HEK293 (cell line): ENCODE results near the gene KIR3DL3.

Experiments used
- CTCF ChIA-PET: fragments of 350-600 bp; formaldehyde crosslinking; extraction: SDS; loops from one replicate; lab custom pipeline; 2021; ENCODE audit warnings: antibody characterized with exemption; lab: Yijun Ruan, JAX
- POLR2A ChIA-PET: fragments of 300-600 bp; formaldehyde crosslinking; extraction: SDS; loops from one replicate; lab custom pipeline; 2020; ENCODE audit warnings: antibody characterized with exemption, inconsistent platforms; lab: Yijun Ruan, JAX
- H3K27ac ChIP-seq: fragments of 200-500 bp; sonication (Bioruptor generic); 2 replicates; pipeline ENCODE4 v1.5.1; 2014; ENCODE audit warnings: low read depth, low read length, control low read depth, inconsistent platforms; ENCODE audit errors: extremely low read depth
- H3K36me3 ChIP-seq, 2 experiments: fragments of 200-500 bp in 1 of 2; sonication (Bioruptor generic) in 1 of 2; 1 replicate in 1 of 2; 2 replicates in 1 of 2; pipeline ENCODE4 v1.5.1; 2014 to 2017; ENCODE audit warnings: inconsistent platforms in 2 of 2, low read length in 2 of 2; ENCODE audit not compliant: control insufficient read depth in 2 of 2, insufficient read depth in 1 of 2
- H3K4me1 ChIP-seq: fragments of 200-500 bp; sonication (Bioruptor generic); 2 replicates; pipeline ENCODE4 v1.5.1; 2014; ENCODE audit warnings: mild to moderate bottlenecking, low read length, inconsistent platforms; ENCODE audit not compliant: control insufficient read depth, insufficient read depth
- H3K4me3 ChIP-seq: 2 replicates; pipeline ENCODE4 v1.5.1; 2011; ENCODE audit warnings: low read depth, mild to moderate bottlenecking, control low read depth, low read length, moderate library complexity
- H3K9me3 ChIP-seq: fragments of 200-500 bp; sonication (Bioruptor generic); 2 replicates; pipeline ENCODE4 v1.5.1; 2014; ENCODE audit warnings: low read depth, low read length, inconsistent platforms; ENCODE audit not compliant: control insufficient read depth, insufficient read depth
- ATF2 ChIP-seq: fragments of 450-650 bp; formaldehyde crosslinking; IDR thresholded peaks from 2 replicates; pipeline ENCODE4 v1.5.1; 2016; ENCODE audit warnings: missing biosample characterization, missing genetic modification characterization, low read depth
- KLF16 ChIP-seq: fragments of 450-650 bp; formaldehyde crosslinking; IDR thresholded peaks from 2 replicates; pipeline ENCODE4 v1.5.1; 2017; ENCODE audit warnings: missing biosample characterization, missing genetic modification characterization
- KLF7 ChIP-seq: fragments of 450-650 bp; formaldehyde crosslinking; IDR thresholded peaks from 2 replicates; pipeline ENCODE4 v1.5.1; 2016; ENCODE audit warnings: missing biosample characterization, missing genetic modification characterization, borderline replicate concordance
- MYNN ChIP-seq: fragments of 450-650 bp; formaldehyde crosslinking; IDR thresholded peaks from 2 replicates; pipeline ENCODE4 v1.5.1; 2016; ENCODE audit warnings: missing biosample characterization, missing genetic modification characterization, borderline replicate concordance
- ZNF10 ChIP-seq: fragments of 450-650 bp; formaldehyde crosslinking; IDR thresholded peaks from 2 replicates; pipeline ENCODE4 v1.5.1; 2017; ENCODE audit warnings: missing biosample characterization, missing genetic modification characterization
- ZNF155 ChIP-seq: fragments of 450-650 bp; formaldehyde crosslinking; IDR thresholded peaks from 2 replicates; pipeline ENCODE4 v1.5.1; 2016; ENCODE audit warnings: missing biosample characterization, missing genetic modification characterization
- ZNF157 ChIP-seq: fragments of 450-650 bp; formaldehyde crosslinking; IDR thresholded peaks from 2 replicates; pipeline ENCODE4 v1.5.1; 2016; ENCODE audit warnings: missing biosample characterization, missing genetic modification characterization
- ZNF16 ChIP-seq: fragments of 450-650 bp; formaldehyde crosslinking; IDR thresholded peaks from 2 replicates; pipeline ENCODE4 v1.5.1; 2016; ENCODE audit warnings: low read depth, missing biosample characterization, missing genetic modification characterization
- ZNF239 ChIP-seq: fragments of 450-650 bp; formaldehyde crosslinking; IDR thresholded peaks from 2 replicates; pipeline ENCODE4 v1.5.1; 2016; ENCODE audit warnings: missing biosample characterization, missing genetic modification characterization
- ZNF24 ChIP-seq: fragments of 450-650 bp; formaldehyde crosslinking; IDR thresholded peaks from 2 replicates; pipeline ENCODE4 v1.5.1; 2016; ENCODE audit warnings: missing biosample characterization, missing genetic modification characterization
- ZNF26 ChIP-seq: fragments of 450-650 bp; formaldehyde crosslinking; IDR thresholded peaks from 2 replicates; pipeline ENCODE4 v1.5.1; 2016; ENCODE audit warnings: missing biosample characterization, missing genetic modification characterization
- ZNF266 ChIP-seq: fragments of 450-650 bp; formaldehyde crosslinking; IDR thresholded peaks from 2 replicates; pipeline ENCODE4 v1.5.1; 2016; ENCODE audit warnings: missing biosample characterization, missing genetic modification characterization, low read depth
- ZNF529 ChIP-seq: fragments of 450-650 bp; formaldehyde crosslinking; IDR thresholded peaks from 2 replicates; pipeline ENCODE4 v1.5.1; 2017; ENCODE audit warnings: missing genetic modification characterization, missing biosample characterization; ENCODE audit not compliant: insufficient replicate concordance
- ZNF626 ChIP-seq: fragments of 450-650 bp; sonication (Bioruptor Pico); formaldehyde crosslinking; IDR thresholded peaks from 2 replicates; pipeline ENCODE4 v1.5.1; 2018; ENCODE audit warnings: missing biosample characterization, missing genetic modification characterization, inconsistent platforms
- ZNF654 ChIP-seq: fragments of 450-650 bp; formaldehyde crosslinking; IDR thresholded peaks from 2 replicates; pipeline ENCODE4 v1.5.1; 2016; ENCODE audit warnings: low read depth, missing biosample characterization, missing genetic modification characterization
- ZNF707 ChIP-seq: fragments of 450-650 bp; formaldehyde crosslinking; IDR thresholded peaks from 2 replicates; pipeline ENCODE4 v1.5.1; 2016; ENCODE audit warnings: missing biosample characterization, missing genetic modification characterization
- ZNF768 ChIP-seq: fragments of 450-650 bp; formaldehyde crosslinking; IDR thresholded peaks from 2 replicates; pipeline ENCODE4 v1.5.1; 2018; ENCODE audit warnings: missing biosample characterization, mild to moderate bottlenecking, missing genetic modification characterization
- ZNF785 ChIP-seq: fragments of 450-650 bp; formaldehyde crosslinking; IDR thresholded peaks from 2 replicates; pipeline ENCODE4 v1.5.1; 2016; ENCODE audit warnings: missing biosample characterization, missing genetic modification characterization
- ZNF837 ChIP-seq: fragments of 450-650 bp; formaldehyde crosslinking; IDR thresholded peaks from 2 replicates; pipeline ENCODE4 v1.5.1; 2016; ENCODE audit warnings: missing biosample characterization, missing genetic modification characterization
- TF ChIP-seq, protein P1 (sequence below): fragments of 450-650 bp; formaldehyde crosslinking; IDR thresholded peaks from 2 replicates; pipeline ENCODE4 v1.5.1; 2016; ENCODE audit warnings: missing biosample characterization, missing genetic modification characterization
- TF ChIP-seq, protein P2 (sequence below): fragments of 450-650 bp; formaldehyde crosslinking; IDR thresholded peaks from 2 replicates; pipeline ENCODE4 v1.5.1; 2016; ENCODE audit warnings: missing biosample characterization, missing genetic modification characterization

Gene KIR3DL3

DNA sequence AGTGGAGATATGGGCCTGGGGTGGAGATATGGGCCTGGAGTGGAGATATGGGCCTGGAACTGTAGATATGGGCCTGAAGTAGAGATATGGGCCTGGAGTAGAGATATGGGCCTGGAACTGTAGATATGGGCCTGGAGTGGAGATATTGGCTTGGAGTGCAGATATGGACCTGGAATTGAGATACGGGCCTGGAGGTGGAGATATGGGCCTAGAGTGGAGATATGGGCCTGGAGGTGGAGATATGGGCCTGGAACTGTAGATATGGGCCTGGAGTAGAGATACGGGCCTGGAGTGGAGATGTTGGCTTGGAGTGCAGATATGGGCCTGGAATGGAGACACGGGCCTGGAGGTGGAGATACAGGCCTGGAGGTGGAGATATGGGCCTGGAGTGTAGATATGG lies 402 bp downstream of the KIR3DL3 start (continued):
- TF ChIP-seq, protein P1, sequence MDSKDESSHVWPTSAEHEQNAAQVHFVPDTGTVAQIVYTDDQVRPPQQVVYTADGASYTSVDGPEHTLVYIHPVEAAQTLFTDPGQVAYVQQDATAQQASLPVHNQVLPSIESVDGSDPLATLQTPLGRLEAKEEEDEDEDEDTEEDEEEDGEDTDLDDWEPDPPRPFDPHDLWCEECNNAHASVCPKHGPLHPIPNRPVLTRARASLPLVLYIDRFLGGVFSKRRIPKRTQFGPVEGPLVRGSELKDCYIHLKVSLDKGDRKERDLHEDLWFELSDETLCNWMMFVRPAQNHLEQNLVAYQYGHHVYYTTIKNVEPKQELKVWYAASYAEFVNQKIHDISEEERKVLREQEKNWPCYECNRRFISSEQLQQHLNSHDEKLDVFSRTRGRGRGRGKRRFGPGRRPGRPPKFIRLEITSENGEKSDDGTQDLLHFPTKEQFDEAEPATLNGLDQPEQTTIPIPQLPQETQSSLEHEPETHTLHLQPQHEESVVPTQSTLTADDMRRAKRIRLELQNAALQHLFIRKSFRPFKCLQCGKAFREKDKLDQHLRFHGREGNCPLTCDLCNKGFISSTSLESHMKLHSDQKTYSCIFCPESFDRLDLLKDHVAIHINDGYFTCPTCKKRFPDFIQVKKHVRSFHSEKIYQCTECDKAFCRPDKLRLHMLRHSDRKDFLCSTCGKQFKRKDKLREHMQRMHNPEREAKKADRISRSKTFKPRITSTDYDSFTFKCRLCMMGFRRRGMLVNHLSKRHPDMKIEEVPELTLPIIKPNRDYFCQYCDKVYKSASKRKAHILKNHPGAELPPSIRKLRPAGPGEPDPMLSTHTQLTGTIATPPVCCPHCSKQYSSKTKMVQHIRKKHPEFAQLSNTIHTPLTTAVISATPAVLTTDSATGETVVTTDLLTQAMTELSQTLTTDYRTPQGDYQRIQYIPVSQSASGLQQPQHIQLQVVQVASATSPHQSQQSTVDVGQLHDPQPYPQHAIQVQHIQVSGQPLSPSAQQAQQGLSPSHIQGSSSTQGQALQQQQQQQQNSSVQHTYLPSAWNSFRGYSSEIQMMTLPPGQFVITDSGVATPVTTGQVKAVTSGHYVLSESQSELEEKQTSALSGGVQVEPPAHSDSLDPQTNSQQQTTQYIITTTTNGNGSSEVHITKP: no peak
- TF ChIP-seq ZNF529 (tag by site-specific recombination): no peak

DNA sequence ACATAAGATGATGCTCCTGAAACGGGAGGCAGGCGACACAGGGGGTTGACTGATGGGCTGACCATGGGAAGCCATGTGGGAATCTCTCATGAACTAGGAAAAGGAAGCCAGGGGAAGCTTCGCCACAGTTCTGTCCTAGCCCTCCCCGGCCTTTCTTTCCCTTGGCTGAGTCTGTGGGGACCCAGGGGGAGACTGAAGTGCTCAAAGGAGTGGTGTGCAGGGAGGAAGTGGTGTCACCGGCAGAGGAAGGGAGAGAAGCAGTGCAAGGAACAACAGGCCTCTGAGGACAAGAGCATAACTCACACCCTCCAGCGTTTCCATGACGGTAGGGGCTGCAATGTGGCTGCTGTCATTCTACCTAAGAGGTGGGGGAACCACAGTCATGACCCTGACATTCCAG lies 1.1 kb downstream of the KIR3DL3 start:
- Histone ChIP-seq H3K4me1 (no peaks in the 10 kb centered on the region), H3K27ac (no peak overlapping the region), H3K36me3 (no peaks in the 10 kb centered on the region), H3K4me3 (no peak overlapping the region), H3K9me3 (no peaks in the 10 kb centered on the region)
- POLR2A ChIA-PET: no interaction called here
- TF ChIP-seq KLF16 (tag by site-specific recombination) (no peak), MYNN (tag by site-specific recombination) (no peak), ZNF626 (tag by site-specific recombination) (no peak), ZNF24 (tag by site-specific recombination) (no peak), ATF2 (tag by site-specific recombination) (no peak), KLF7 (tag by site-specific recombination) (no peak), ZNF768 (tag by site-specific recombination) (no peak), ZNF266 (no peak), ZNF157 (no peak), ZNF155 (tag by site-specific recombination) (no peak), ZNF16 (no peak), ZNF707 (tag by site-specific recombination) (no peak), ZNF26 (no peak)
- TF ChIP-seq, protein P2, sequence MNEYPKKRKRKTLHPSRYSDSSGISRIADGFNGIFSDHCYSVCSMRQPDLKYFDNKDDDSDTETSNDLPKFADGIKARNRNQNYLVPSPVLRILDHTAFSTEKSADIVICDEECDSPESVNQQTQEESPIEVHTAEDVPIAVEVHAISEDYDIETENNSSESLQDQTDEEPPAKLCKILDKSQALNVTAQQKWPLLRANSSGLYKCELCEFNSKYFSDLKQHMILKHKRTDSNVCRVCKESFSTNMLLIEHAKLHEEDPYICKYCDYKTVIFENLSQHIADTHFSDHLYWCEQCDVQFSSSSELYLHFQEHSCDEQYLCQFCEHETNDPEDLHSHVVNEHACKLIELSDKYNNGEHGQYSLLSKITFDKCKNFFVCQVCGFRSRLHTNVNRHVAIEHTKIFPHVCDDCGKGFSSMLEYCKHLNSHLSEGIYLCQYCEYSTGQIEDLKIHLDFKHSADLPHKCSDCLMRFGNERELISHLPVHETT: no peak
- TF ChIP-seq, all 188 proteins: peak for 0
- CTCF ChIA-PET: no interaction called here

- TF ChIP-seq ZNF654 (tag by site-specific recombination) (no peak), ZNF837 (tag by site-specific recombination) (no peak), ZNF785 (tag by site-specific recombination) (no peak), ZNF239 (no peak), ZNF10 (tag by site-specific recombination) (no peak)
- ChIA-PET CTCF (no interaction called here), POLR2A (no interaction called here)
- Histone ChIP-seq H3K4me3 (no peak overlapping the region), H3K27ac (no peak overlapping the region), H3K36me3 (no peaks in the 10 kb centered on the region), H3K4me1 (no peaks in the 10 kb centered on the region), H3K9me3 (no peaks in the 10 kb centered on the region)
Measured at GRCh38 chr19:54727562-54727961, 3.3 kb downstream of the KIR3DL3 start.
